Caco-2 (cell line): ENCODE measurements around the gene GRK2. TPM values are rescaled to one million over a fixed set of nuclear protein-coding genes. Genes with fewer than 3 reads are reported as not detected.
"Not testable (repeated sequence)": the region's sequence is repeated elsewhere in the genome, so short reads cannot be mapped to it uniquely, and the experiment has no call there.

Source experiments
- BruUV-seq: library from RNA; stranded (reverse); fragments of 400-500 nt; replicated peaks from 2 replicates; lab custom pipeline; 2021; lab: Mats Ljungman, UMichigan
- CTCF ChIA-PET: fragments of 300-600 bp; sonication (Branson Sonifier 250); formaldehyde crosslinking; loops from one replicate; lab custom pipeline; 2022; ENCODE audit warnings: antibody characterized with exemption; lab: Charles Lee
- POLR2A ChIA-PET: fragments of 300-600 bp; sonication (Branson Sonifier 250); formaldehyde crosslinking; loops from one replicate; lab custom pipeline; 2022; ENCODE audit warnings: antibody characterized with exemption; lab: Charles Lee
- DNase-seq, 2 experiments: peaks; one replicate each; pipeline versions ENCODE4 v3.0.0 to v3.0.0-alpha.2; 2020 to 2022
- H3K27me3 ChIP-seq: replicated peaks from 2 replicates; pipeline ENCODE4 v1.6.0; 2011; ENCODE audit warnings: low read length; ENCODE audit not compliant: control insufficient read depth, insufficient read depth
- H3K36me3 ChIP-seq: 2 replicates; pipeline ENCODE4 v1.5.1; 2011; ENCODE audit warnings: low read length; ENCODE audit not compliant: control insufficient read depth, insufficient read depth
- H3K4me1 ChIP-seq: fragments of 250-450 bp; sonication (Bioruptor Pico); 2 replicates; pipeline ENCODE4 v1.5.1; 2020; ENCODE audit warnings: mild to moderate bottlenecking
- H3K4me3 ChIP-seq: 2 replicates; pipeline ENCODE4 v1.5.1; 2011; ENCODE audit warnings: low read depth, mild to moderate bottlenecking, control low read depth, low read length
- H3K9me3 ChIP-seq: fragments of 250-450 bp; sonication (Bioruptor Pico); 2 replicates; pipeline ENCODE4 v1.5.1; 2020; ENCODE audit warnings: mild to moderate bottlenecking, moderate library complexity
- H3K27ac Mint-ChIP-seq: one replicate; pipeline ENCODE4 v1.8.0; 2022; ENCODE audit warnings: mixed read lengths; ENCODE audit not compliant: unreplicated experiment
- H3K27me3 Mint-ChIP-seq: one replicate; pipeline ENCODE4 v1.8.0; 2022; ENCODE audit warnings: mixed read lengths; ENCODE audit not compliant: insufficient read depth, unreplicated experiment
- H3K36me3 Mint-ChIP-seq: one replicate; pipeline ENCODE4 v1.8.0; 2022; ENCODE audit warnings: mild to moderate bottlenecking, mixed read lengths; ENCODE audit not compliant: insufficient read depth, unreplicated experiment
- H3K4me1 Mint-ChIP-seq: one replicate; pipeline ENCODE4 v1.8.0; 2022; ENCODE audit warnings: low read depth, mixed read lengths; ENCODE audit not compliant: unreplicated experiment
- H3K4me3 Mint-ChIP-seq: one replicate; pipeline ENCODE4 v1.8.0; 2022; ENCODE audit warnings: mild to moderate bottlenecking, moderate library complexity, mixed read lengths; ENCODE audit not compliant: unreplicated experiment
- H3K9me3 Mint-ChIP-seq: one replicate; pipeline ENCODE4 v1.8.0; 2022; ENCODE audit warnings: mixed read lengths; ENCODE audit not compliant: unreplicated experiment
- CTCF ChIP-seq, 2 experiments: fragments of 200-600 bp in 1 of 2; IDR thresholded peaks; 1 replicate in 1 of 2; 2 replicates in 1 of 2; pipeline versions ENCODE4 v1.5.1 to v1.8.0; 2011 to 2022; ENCODE audit warnings: antibody characterized with exemption in 1 of 2, control low read depth in 1 of 2, inconsistent platforms in 1 of 2, low read depth in 1 of 2, low read length in 1 of 2, mild to moderate bottlenecking in 1 of 2, moderate library complexity in 1 of 2; ENCODE audit not compliant: insufficient read depth in 1 of 2, severe bottlenecking in 1 of 2, unreplicated experiment in 1 of 2
- intact Hi-C: fragments of 100-400 bp; cut with micrococcal nuclease; formaldehyde crosslinking; loops from one replicate; pipeline ENCODE4 v1.10.0; 2022; ENCODE audit not compliant: unreplicated experiment
- total RNA-seq: library from RNA; stranded (reverse); gene quantifications from 2 replicates; pipeline ENCODE4 v1.2.3, GENCODE V29; 2022

Gene GRK2
- total RNA-seq, 1 experiment from 2014 or later: 120 TPM

- intact Hi-C loops: no loop called here
- H3K4me1 ChIP-seq: peaks cover 8% of the 10 kb centered on the region
- POLR2A ChIA-PET: interaction anchor here (0.6 kb wide), 1 partner anchor 250 kb away, joined by 7 read pairs; no protein-coding TSS in a partner anchor
- BruUV-seq: no TSS peak
- TF ChIP-seq CTCF (IDR thresholded peaks at IDR 0.05; ENCODE audit: insufficient read depth in 1 of 2, low read depth in 1 of 2, low read length in 1 of 2, severe bottlenecking in 1 of 2, unreplicated experiment in 1 of 2): no peak
- H3K9me3 ChIP-seq: no peaks in the 10 kb centered on the region
- no peaks in the 10 kb centered on the region for H3K27me3 ChIP-seq
- Mint-ChIP-seq H3K4me3 (no peak overlapping the region), H3K27ac (no peak overlapping the region), H3K9me3 (no peaks in the 10 kb centered on the region), H3K36me3 (peaks cover 95% of the 10 kb centered on the region), H3K27me3 (no peaks in the 10 kb centered on the region), H3K4me1 (peaks cover 13% of the 10 kb centered on the region)
- no peak overlapping the region for H3K4me3 ChIP-seq
- CTCF ChIA-PET: no interaction called here
- peaks cover 26% of the 10 kb centered on the region for H3K36me3 ChIP-seq
- peak in 1 of 2 experiments; percentile 30 for DNase-seq
Observed at GRCh38 chr11:67255864-67256263, 10.4 kb upstream of the GRK2 start.

DNA sequence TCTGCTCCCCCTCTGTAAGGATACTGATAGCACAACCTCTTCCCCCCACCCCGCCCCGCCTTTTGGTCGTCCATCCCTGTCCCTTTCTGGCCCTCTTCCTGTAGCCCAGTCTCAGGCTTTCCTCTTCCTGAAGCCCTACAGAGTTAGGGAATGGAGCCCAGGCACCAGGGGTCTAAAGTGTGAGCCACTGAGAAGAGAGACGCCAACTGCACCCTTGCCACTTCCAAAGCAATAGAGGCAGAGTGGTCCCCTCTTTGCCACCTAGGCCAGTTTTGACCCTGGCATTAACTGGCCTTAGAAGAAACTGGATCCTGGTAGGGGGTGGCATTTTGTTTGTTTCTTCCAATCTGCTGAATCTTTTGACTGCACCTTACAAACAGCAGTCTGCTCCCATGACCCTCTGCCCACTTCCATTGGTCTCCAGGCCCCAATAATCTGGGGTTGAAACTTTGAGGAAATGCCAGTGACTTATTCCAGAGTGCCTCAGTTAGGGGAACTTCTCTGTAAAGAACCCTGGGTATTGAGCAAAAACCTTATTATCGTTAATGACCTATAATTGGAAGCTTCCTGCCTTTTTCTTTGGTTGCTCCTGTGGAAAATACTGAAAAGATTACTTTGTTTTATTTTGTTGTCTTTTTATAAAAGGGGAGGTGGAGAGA lies 9.7 kb upstream of the GRK2 start:
- no peaks in the 10 kb centered on the region for H3K27me3 ChIP-seq
- no peaks in the 10 kb centered on the region for H3K9me3 Mint-ChIP-seq
- H3K4me3 ChIP-seq: no peak overlapping the region
- ChIA-PET CTCF (no interaction called here), POLR2A (interaction anchor here (0.6 kb wide), 1 partner anchor 251 kb away, joined by 7 read pairs; no protein-coding TSS in a partner anchor)
- H3K9me3 ChIP-seq: no peaks in the 10 kb centered on the region
- TSS peak; percentile 26 for BruUV-seq
- intact Hi-C loops: no loop called here
- peaks cover 91% of the 10 kb centered on the region for H3K36me3 Mint-ChIP-seq
- no peak overlapping the region for H3K4me3 Mint-ChIP-seq
- H3K4me1 ChIP-seq: peaks cover 12% of the 10 kb centered on the region
- H3K27me3 Mint-ChIP-seq: no peaks in the 10 kb centered on the region
- TF ChIP-seq CTCF (IDR thresholded peaks at IDR 0.05; ENCODE audit: insufficient read depth in 1 of 2, low read depth in 1 of 2, low read length in 1 of 2, severe bottlenecking in 1 of 2, unreplicated experiment in 1 of 2): no peak
- no peak overlapping the region for H3K27ac Mint-ChIP-seq
- DNase-seq: peak in 1 of 2 experiments; percentile 26
- peaks cover 26% of the 10 kb centered on the region for H3K36me3 ChIP-seq
- peaks cover 17% of the 10 kb centered on the region for H3K4me1 Mint-ChIP-seq

DNA sequence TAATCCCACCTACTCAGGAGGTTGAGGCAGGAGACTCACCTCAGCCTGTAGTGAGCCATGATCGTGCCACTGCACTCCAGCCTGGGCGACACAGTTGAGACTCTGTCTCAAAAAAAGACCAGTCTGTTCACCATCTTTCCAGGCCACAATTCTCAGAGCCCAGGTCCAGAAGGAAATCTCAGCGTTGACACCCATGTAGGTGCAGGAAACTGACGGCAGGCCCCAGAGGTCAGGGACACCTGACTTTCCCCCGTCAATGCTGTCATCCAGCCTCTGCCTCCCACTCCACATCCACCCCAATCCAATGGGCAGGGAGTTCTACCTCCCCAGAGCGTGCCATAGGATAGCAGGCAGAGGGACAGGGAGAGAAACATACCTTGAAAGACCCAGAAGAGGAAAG lies 5.9 kb upstream of the GRK2 start:
- Histone ChIP-seq H3K4me3 (no peak overlapping the region), H3K4me1 (peaks cover 23% of the 10 kb centered on the region), H3K27me3 (no peaks in the 10 kb centered on the region), H3K9me3 (no peaks in the 10 kb centered on the region), H3K36me3 (peaks cover 4% of the 10 kb centered on the region)
- DNase-seq: no peak
- peaks cover 20% of the 10 kb centered on the region for H3K4me1 Mint-ChIP-seq
- H3K9me3 Mint-ChIP-seq: no peaks in the 10 kb centered on the region
- no peak for TF ChIP-seq CTCF (IDR thresholded peaks at IDR 0.05; ENCODE audit: insufficient read depth in 1 of 2, low read depth in 1 of 2, low read length in 1 of 2, severe bottlenecking in 1 of 2, unreplicated experiment in 1 of 2)
- ChIA-PET POLR2A (no interaction called here), CTCF (no interaction called here)
- BruUV-seq: no TSS peak
- intact Hi-C loops: no loop called here
- peaks cover 53% of the 10 kb centered on the region for H3K36me3 Mint-ChIP-seq
- H3K27me3 Mint-ChIP-seq: no peaks in the 10 kb centered on the region
- peak overlapping the region; percentile 60 for H3K4me3 Mint-ChIP-seq
- peak overlapping the region; percentile 63 for H3K27ac Mint-ChIP-seq

- H3K9me3 ChIP-seq, H3K27me3 Mint-ChIP-seq, H3K9me3 Mint-ChIP-seq, H3K27me3 ChIP-seq, H3K36me3 ChIP-seq, BruUV-seq, intact Hi-C loops: not testable (repeated sequence)
- peak overlapping the region; percentile 63 for H3K27ac Mint-ChIP-seq
- H3K4me3 Mint-ChIP-seq: peak overlapping the region; percentile 60
- H3K36me3 Mint-ChIP-seq: peaks cover 53% of the 10 kb centered on the region
- CTCF ChIA-PET: interaction anchor here (0.6 to 2.9 kb wide), 15 partner anchors 8 to 1287 kb away, joined by 3 to 44 read pairs (median 4); partner anchors contain the start of gene ANKRD13D
- H3K4me1 Mint-ChIP-seq: peaks cover 20% of the 10 kb centered on the region
- Histone ChIP-seq H3K4me3 (peak overlapping the region; percentile 10), H3K4me1 (peaks cover 27% of the 10 kb centered on the region)
- DNase-seq: peak; percentile 70 to 76
- POLR2A ChIA-PET: interaction anchor here (0.7 to 1.6 kb wide), 2 partner anchors 21 to 42 kb away, joined by 3 to 12 read pairs; partner anchors contain the start of gene SSH3
Observed at GRCh38 chr11:67260885-67261639, 5.2 kb upstream of the GRK2 start.
